Ishikawa (cell line): Measurements from ENCODE around the gene PXDN.

Experiments used
- CEBPB ChIP-seq: IDR thresholded peaks from 2 replicates; pipeline ENCODE4 v1.6.1; 2012
- CREB1 ChIP-seq: IDR thresholded peaks from 2 replicates; pipeline ENCODE4 v1.6.1; 2012; ENCODE audit warnings: low read depth
- EGR1 ChIP-seq: IDR thresholded peaks from 2 replicates; pipeline ENCODE4 v1.6.1; 2012
- EP300 ChIP-seq: IDR thresholded peaks from 2 replicates; pipeline ENCODE4 v1.6.1; 2012; ENCODE audit warnings: borderline replicate concordance
- FOXM1 ChIP-seq: IDR thresholded peaks from 2 replicates; pipeline ENCODE4 v1.6.1; 2012; ENCODE audit warnings: low read depth, borderline replicate concordance
- MAX ChIP-seq: IDR thresholded peaks from 2 replicates; pipeline ENCODE4 v1.6.1; 2012
- NFIC ChIP-seq: IDR thresholded peaks from 2 replicates; pipeline ENCODE4 v1.6.1; 2012
- RAD21 ChIP-seq: IDR thresholded peaks from 2 replicates; pipeline ENCODE4 v1.6.1; 2012; ENCODE audit warnings: low read depth
- REST ChIP-seq: IDR thresholded peaks from 2 replicates; pipeline ENCODE4 v1.6.1; 2012; ENCODE audit warnings: low read depth, mild to moderate bottlenecking
- TAF1 ChIP-seq: IDR thresholded peaks from 2 replicates; pipeline ENCODE4 v1.6.1; 2012; ENCODE audit warnings: low read depth, mild to moderate bottlenecking
- TCF12 ChIP-seq: IDR thresholded peaks from 2 replicates; pipeline ENCODE4 v1.6.1; 2012; ENCODE audit warnings: low read depth
- TEAD4 ChIP-seq: IDR thresholded peaks from 2 replicates; pipeline ENCODE4 v1.6.1; 2012
- USF1 ChIP-seq: IDR thresholded peaks from 2 replicates; pipeline ENCODE4 v1.6.1; 2012
- YY1 ChIP-seq: IDR thresholded peaks from 2 replicates; pipeline ENCODE4 v1.6.1; 2012; ENCODE audit warnings: low read depth
- ZBTB7A ChIP-seq: IDR thresholded peaks from 2 replicates; pipeline ENCODE4 v1.6.1; 2012; ENCODE audit warnings: low read depth

Gene PXDN

GRCh38 chr2:1595274-1595673 is 149.0 kb downstream of the PXDN start:
- TF ChIP-seq NFIC (no peak), EGR1 (no peak), YY1 (no peak)

DNA sequence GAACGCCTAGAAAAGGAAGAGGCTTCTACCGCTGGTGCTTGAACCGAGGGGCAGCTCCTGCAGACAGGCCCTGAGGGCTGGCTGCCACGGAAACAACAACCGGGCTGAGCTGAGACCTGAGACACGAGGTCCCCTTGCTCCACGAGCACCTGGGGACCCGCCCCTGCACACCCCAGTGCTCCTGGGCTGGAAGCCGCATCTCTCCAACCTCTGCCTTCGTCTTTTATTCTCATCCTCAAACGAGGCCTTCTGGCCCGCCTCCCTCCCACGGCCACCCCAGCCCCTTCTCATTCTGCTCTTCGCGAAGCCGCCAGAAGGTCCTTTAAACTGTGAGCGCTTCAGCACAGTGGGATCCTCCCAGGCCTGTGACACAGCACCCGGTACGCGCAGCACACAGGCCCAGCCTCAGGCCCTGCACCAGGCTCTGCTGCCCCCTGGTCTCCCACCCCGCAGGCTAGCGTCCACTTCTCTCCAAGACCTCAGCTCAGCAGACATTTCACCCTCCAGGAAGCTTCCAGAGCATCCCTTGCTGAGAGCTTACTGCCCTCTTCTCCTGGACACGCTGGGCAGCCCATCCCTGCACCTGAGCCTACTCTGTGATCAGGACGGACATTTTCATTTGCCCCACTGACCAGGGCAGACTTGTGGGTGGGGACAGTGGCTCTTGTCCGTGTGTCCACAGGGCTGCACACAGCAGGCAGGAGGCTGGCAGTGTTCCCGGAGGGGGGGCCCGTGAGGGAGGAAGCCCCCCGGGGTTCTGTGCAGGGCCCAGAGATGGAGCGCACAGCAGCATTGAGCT is 149.7 kb downstream of the PXDN start:
- TF ChIP-seq TEAD4 (no peak), RAD21 (no peak), FOXM1 (no peak), TAF1 (no peak), EP300 (peak; percentile 36; the same call in 1 of the 2 replicates), MAX (peak; percentile 45), TCF12 (no peak)

DNA sequence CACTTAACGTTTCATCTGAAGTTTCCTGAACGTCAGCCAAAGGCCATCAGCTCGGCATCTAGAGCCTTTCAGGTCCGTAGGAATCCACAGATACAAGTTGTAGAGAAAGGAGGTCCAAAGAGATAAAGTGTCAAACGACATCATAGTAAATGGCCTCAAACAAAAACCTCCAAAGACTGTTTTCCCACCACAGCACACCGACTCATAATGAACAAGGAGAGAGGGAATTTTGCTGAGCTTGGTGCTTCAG is 150.3 kb downstream of the PXDN start:
- TF ChIP-seq FOXM1 (no peak), NFIC (peak; percentile 56; the same call in 1 of the 2 replicates), EGR1 (no peak)

- TF ChIP-seq TAF1 (peak; percentile 44; the same call in 1 of the 2 replicates), USF1 (peak; percentile 36; the same call in 1 of the 2 replicates), EP300 (peak; percentile 98), YY1 (peak; percentile 80), TCF12 (peak; percentile 99), ZBTB7A (no peak; the same call in 1 of the 2 replicates), NFIC (peak; percentile 99), REST (no peak), MAX (peak; percentile 92), TEAD4 (peak; percentile 88), RAD21 (0 out of 2 replicates have a peak, but pooled peaks have one; percentile 10), CEBPB (no peak; the same call in 1 of the 2 replicates), FOXM1 (peak; percentile 96; the same call in 1 of the 2 replicates)
These were observed 150.8 kb downstream of the PXDN start for GRCh38 chr2:1593371-1594122.

DNA sequence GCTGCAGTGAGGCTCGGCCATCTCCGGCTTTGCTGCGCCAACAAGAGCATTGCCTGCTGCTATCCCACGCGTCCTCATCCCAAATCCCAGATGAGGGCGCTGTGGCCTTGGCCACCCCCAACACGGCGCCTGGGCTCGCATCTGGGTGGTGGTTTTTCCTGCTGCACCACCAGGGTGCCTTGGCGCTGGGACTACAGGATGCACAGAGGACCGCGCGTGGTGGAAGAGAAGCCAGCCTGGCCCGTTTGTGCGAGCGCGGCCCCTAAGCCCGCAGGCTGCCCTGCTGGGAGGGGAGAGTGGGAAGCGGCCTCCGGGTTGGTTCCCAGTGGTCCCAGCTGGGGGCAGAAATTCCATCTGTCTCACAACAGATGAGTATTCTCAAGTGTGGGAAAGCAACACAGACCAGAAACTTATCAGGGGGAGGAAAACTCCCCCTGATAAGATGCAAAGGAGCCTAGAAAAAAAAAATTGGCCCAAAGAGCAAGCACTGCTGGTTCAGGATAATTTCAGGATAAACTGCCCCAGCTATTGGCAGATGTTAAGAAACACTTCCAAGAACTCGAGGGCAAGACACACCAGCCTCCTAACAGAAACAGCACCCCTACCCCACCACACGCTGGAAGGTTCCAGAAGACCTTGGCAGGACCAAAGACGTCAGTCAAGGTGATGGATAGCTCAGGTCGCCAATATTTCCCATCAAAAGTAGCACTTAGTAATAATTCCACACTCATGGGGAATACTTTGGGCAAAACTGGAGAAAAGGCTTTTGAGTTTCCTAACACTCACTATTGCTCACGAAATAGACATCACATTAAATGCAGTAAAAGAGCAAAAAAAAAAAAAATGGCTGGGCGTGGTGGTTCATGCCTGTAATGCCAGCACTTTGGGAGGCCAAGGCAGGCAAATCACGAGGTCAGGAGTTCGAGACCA is 152.1 kb downstream of the PXDN start:
- TF ChIP-seq RAD21 (peak; percentile 87), EP300 (peak; percentile 97), REST (no peak), MAX (peak; percentile 61; the same call in 1 of the 2 replicates), YY1 (0 out of 2 replicates have a peak, but pooled peaks have one; percentile 15), TCF12 (peak; percentile 98), EGR1 (no peak), FOXM1 (peak; percentile 92), TEAD4 (peak; percentile 83), NFIC (peak; percentile 81), USF1 (peak; percentile 26; the same call in 1 of the 2 replicates), TAF1 (no peak; the same call in 1 of the 2 replicates), CREB1 (no peak), CEBPB (peak; percentile 25; the same call in 1 of the 2 replicates), ZBTB7A (peak; percentile 34; the same call in 1 of the 2 replicates)
